GM12875 (cell line): ENCODE data around the gene MED10.

ENCODE experiments used
- H3K4me3 ChIP-seq: one replicate; pipeline ENCODE4 v1.5.1; 2011; ENCODE audit warnings: low read depth, low read length, control low read depth
- TF ChIP-seq, protein P1 (sequence below): IDR thresholded peaks from 2 replicates; pipeline ENCODE4 v1.5.1; 2011; ENCODE audit warnings: low read depth, mild to moderate bottlenecking, control low read depth, inconsistent platforms, low read length, moderate library complexity, borderline replicate concordance; ENCODE audit not compliant: insufficient read depth

The MED10 gene

DNA sequence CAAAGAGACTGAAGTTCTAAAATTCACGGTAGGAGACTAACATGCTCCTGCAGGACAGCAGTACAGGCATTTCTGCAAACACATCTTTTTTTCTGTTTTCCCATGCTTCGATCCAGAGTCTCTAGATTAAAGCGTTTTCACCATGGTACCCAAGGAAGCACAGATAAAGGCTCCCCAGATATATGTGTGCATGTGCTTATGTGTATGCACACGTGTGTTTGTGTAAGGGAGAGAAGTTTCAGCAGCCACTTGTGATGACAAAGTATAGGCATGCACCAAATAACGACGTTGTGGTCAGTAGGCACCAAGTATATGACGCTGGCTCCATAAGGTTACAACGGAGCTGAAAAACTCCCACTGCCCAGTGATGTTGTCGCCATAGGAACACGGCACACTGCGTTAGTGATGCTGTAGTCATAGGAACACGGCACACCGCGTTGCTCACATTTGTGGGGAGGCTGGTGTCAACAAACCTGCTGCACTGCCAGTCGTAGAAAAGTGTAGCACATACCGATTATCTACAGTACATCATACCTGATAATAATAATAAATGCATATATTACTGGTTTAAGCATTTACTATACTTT lies 21.7 kb downstream of the MED10 start:
- TF ChIP-seq, protein P1, sequence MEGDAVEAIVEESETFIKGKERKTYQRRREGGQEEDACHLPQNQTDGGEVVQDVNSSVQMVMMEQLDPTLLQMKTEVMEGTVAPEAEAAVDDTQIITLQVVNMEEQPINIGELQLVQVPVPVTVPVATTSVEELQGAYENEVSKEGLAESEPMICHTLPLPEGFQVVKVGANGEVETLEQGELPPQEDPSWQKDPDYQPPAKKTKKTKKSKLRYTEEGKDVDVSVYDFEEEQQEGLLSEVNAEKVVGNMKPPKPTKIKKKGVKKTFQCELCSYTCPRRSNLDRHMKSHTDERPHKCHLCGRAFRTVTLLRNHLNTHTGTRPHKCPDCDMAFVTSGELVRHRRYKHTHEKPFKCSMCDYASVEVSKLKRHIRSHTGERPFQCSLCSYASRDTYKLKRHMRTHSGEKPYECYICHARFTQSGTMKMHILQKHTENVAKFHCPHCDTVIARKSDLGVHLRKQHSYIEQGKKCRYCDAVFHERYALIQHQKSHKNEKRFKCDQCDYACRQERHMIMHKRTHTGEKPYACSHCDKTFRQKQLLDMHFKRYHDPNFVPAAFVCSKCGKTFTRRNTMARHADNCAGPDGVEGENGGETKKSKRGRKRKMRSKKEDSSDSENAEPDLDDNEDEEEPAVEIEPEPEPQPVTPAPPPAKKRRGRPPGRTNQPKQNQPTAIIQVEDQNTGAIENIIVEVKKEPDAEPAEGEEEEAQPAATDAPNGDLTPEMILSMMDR = no peak
- no peak overlapping the region for H3K4me3 ChIP-seq

DNA sequence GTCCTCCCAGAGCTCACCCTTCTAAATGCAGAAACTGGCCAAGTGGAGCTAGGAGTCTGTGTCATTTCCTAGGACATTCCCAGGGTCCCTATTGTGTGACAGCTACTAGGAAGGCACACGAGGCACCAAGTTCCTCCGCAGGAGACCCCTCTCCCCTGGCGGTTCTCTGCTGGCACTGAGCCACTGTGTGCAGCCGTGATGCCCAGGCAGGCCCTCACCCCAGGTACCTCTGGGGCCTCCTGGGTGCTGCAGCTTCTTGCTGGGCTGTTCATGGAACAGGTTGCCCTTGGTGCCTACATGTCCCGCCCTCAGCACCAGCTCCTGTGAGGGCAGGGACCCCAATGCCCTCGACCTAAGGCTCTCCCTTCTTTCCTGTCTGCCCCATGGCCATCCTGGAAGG lies 23.1 kb downstream of the MED10 start:
- H3K4me3 ChIP-seq = no peak overlapping the region
- TF ChIP-seq, protein P1 = no peak

DNA sequence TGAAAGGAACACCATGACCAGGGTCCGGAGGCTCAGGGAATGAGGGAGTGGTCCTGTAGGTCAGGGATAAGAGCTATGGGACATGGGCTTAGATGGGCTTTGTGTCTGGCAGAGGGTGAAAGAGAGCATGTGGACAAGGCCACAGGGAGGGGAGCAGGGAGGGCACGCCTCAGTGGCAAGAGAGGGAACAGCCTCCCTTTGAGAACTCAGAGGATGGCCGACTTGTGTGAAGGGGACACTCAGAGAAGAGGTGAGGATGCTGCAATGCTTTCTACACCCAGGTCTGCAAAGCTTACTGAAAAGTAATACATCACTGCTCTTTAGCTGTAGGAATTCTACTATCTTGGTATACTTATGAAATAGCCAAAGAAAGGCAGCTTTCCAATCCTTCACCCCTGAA lies 23.5 kb downstream of the MED10 start:
- TF ChIP-seq, protein P1 = no peak
- H3K4me3 ChIP-seq = no peak overlapping the region

DNA sequence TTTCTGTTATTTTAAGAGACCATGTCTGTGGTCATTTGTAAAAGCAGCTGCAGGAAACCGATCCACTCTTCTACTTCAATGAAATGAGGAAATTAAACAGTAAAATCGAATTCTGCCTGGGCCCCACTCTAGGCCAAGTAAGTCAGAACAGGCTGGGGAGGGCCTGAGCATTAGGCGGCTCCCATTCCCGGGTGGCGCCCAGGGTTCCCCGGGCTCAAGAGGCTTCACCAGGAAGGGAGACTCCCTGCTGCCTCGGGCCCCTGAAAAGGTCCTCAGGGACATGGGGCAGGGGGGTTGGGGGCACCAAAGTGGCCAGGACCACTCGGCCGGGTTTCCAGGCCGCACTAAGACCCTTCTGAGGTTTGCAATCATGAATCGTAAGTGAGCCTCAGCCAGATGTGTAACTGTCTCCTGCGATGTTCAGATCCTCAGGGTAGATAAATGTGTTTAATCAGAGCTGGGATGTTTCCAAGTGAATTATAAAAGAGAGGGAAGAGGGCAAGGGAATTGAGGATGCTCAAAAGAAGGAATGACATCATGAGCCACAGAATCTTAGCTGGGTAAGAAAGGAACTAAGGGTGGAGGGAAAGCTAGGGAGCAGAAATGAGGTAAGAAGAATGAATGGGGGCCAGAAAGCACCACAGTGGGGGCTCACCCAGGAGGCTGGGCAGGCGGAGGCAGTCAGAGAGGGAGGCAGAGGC lies 24.6 kb downstream of the MED10 start:
- no peak overlapping the region for H3K4me3 ChIP-seq
- TF ChIP-seq, protein P1 = no peak

DNA sequence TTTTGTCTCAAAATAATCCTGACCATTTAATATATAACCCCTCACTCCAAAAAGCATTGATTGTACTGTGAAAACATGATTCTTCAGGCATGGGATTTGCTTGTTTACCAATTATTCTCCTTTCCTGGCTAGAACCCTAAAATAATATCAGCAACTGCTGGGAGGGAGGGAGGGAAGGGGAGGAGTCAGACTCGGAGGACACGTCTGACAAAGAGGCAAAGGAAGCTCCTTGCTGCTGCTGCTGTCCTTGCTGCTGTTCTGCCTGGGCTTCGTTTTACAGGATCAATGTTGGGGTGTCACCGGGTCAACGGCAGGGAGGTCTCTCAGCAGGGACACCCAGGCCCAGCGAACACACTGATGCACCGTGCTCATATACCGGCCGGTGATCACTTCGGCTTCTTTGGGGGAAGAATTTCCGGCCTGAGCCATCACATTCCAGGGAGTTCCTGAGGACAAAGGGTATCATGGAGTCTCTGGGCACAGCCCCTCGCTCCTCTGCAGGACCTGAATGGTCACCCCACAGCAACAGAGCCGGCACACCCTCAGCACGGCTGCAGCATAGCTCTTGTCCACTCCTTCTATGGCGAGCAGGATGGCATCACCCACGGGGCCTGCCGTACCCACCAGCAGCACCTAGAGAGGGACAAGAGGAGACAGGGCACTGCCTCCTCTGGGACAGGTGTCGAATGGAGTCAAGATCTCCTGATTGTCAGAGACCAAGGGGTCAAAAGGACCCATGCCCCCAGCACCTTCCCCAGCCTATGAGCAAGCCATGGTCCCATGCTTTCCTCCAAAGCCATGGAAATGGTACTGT lies 27.9 kb downstream of the MED10 start:
- TF ChIP-seq, protein P1 = no peak
- H3K4me3 ChIP-seq = no peak overlapping the region

DNA sequence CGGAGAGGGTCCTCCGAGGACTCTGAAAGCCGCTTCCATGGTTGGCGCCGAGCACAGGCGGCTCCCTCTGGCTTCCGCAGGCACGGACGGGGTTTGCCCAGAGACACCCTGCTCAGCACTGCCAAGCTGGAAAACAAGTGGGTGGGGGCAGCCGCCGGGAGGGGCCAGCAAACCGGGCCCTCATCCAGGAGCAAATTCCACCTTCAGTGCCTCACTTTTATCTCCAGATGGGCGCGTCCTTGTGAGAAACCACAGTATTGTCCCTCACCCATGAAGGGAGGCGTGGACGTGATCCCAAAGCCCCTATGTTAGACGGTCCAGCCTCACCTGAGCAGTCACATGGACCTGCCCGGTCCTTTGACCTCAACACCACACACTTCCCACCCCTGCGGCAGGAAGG lies 29.0 kb downstream of the MED10 start:
- TF ChIP-seq, protein P1 = no peak
- H3K4me3 ChIP-seq = no peak overlapping the region

DNA sequence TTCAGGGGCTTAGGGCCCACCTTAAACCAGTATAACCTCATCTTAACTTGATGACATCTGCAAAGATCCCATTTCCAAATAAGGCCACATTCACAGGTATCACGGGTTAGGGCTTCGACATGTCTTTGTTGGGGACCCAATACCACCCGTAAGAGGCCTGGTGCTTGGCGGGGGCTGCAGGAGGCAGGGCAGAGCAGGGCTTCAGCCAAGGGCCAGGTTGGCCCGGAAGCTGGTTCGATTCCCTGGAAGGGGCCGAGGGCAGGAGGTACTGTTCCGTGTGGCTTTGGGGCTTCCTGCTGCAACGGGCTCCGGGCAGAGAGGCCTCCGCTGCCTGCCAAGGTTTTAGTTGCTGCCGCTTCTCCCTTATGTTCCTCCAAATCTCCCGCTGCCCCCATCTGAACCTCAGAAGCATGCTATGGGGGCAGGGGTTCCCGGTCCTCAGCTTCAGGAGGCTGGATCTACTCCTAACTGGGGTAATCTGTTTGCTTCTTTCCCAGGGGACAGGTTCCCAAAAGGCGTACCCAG lies 29.8 kb downstream of the MED10 start:
- no peak overlapping the region for H3K4me3 ChIP-seq
- TF ChIP-seq, protein P1 = no peak
